ENCODE measurements around the gene ADGRD1.
"Not testable (repeated sequence)": the region's sequence is repeated elsewhere in the genome, so short reads cannot be mapped to it uniquely, and the experiment has no call there.

Gene ADGRD1

GRCh38 chr12:130937546-130937945, 16.2 kb upstream of the ADGRD1 start:
- not testable (repeated sequence) for DNase-seq (ENCODE audit: low spot score)

- DNase-seq (ENCODE audit: low spot score) = no peak
These were observed 15.5 kb upstream of the ADGRD1 start for GRCh38 chr12:130938186-130938585.

GRCh38 chr12:130944878-130945277, 8.8 kb upstream of the ADGRD1 start:
- DNase-seq (ENCODE audit: low spot score) = no peak

GRCh38 chr12:130945786-130946492, 7.8 kb upstream of the ADGRD1 start:
- DNase-seq (ENCODE audit: low spot score) = no peak

GRCh38 chr12:130947028-130947613, 6.6 kb upstream of the ADGRD1 start:
- DNase-seq (ENCODE audit: low spot score) = no peak

GRCh38 chr12:130948136-130948535, 5.6 kb upstream of the ADGRD1 start:
- DNase-seq (ENCODE audit: low spot score) = peak; percentile 57

- DNase-seq (ENCODE audit: low spot score) = no peak
These were observed 5.0 kb upstream of the ADGRD1 start for GRCh38 chr12:130948751-130949150.

GRCh38 chr12:130949806-130950205, 3.9 kb upstream of the ADGRD1 start:
- DNase-seq (ENCODE audit: low spot score) = no peak

GRCh38 chr12:130951636-130952035, 2.1 kb upstream of the ADGRD1 start:
- no peak for DNase-seq (ENCODE audit: low spot score)

- no peak for DNase-seq (ENCODE audit: low spot score)
These were observed 1.3 kb upstream of the ADGRD1 start for GRCh38 chr12:130952171-130952954.

- no peak for DNase-seq (ENCODE audit: low spot score)
These were observed 781 bp downstream of the ADGRD1 start for GRCh38 chr12:130954544-130954831.

GRCh38 chr12:130955238-130955816, 1.6 kb downstream of the ADGRD1 start:
- DNase-seq (ENCODE audit: low spot score) = no peak

- no peak for DNase-seq (ENCODE audit: low spot score)
These were observed 2.3 kb downstream of the ADGRD1 start for GRCh38 chr12:130956009-130956408.

GRCh38 chr12:130956456-130957303, 3.0 kb downstream of the ADGRD1 start:
- DNase-seq (ENCODE audit: low spot score) = no peak

GRCh38 chr12:130957304-130957621, 3.6 kb downstream of the ADGRD1 start:
- no peak for DNase-seq (ENCODE audit: low spot score)

- DNase-seq (ENCODE audit: low spot score) = no peak
These were observed 4.9 kb downstream of the ADGRD1 start for GRCh38 chr12:130958557-130959140.

- no peak for DNase-seq (ENCODE audit: low spot score)
These were observed 5.9 kb downstream of the ADGRD1 start for GRCh38 chr12:130959632-130960031.

GRCh38 chr12:130960058-130960457, 6.4 kb downstream of the ADGRD1 start:
- DNase-seq (ENCODE audit: low spot score) = no peak

- DNase-seq (ENCODE audit: low spot score) = no peak
These were observed 7.1 kb downstream of the ADGRD1 start for GRCh38 chr12:130960787-130961186.

GRCh38 chr12:130961921-130962451, 8.3 kb downstream of the ADGRD1 start:
- DNase-seq (ENCODE audit: low spot score) = no peak

GRCh38 chr12:130965214-130965613, 11.5 kb downstream of the ADGRD1 start:
- no peak for DNase-seq (ENCODE audit: low spot score)

- DNase-seq (ENCODE audit: low spot score) = no peak
These were observed 12.0 kb downstream of the ADGRD1 start for GRCh38 chr12:130965668-130966067.

Measured in iPS-NIHi11 (cell line).